Heart left ventricle (tissue), 16 donors: ENCODE results near the gene ARFGAP1. TPM values are rescaled to one million over a fixed set of nuclear protein-coding genes. Genes with fewer than 3 reads are reported as not detected.
A peak's percentile ranks its signal among the peaks of the same experiment; 100 is the strongest.
"Not testable (repeated sequence)": the region's sequence is repeated elsewhere in the genome, so short reads cannot be mapped to it uniquely, and the experiment has no call there.

Experiments
- ATAC-seq, 4 donors: fragments of 200-7000 bp; cut with Tn5 transposase; one replicate each; pipeline ENCODE4 v1.9.1; 2020 to 2022; ENCODE audit warnings: moderate library complexity in 4 of 4, mild to moderate bottlenecking in 3 of 4, moderate number of reproducible peaks in 1 of 4
- DNase-seq, 5 donors: peaks; one replicate each; pipeline ENCODE4 v3.0.0-alpha.2; 2020
- H3K27ac ChIP-seq, 12 donors: fragments of 200-600 bp; sonication (generic) in 4 of 12; one replicate each; pipeline versions ENCODE4 v1.5.0 to v1.8.0; 2016 to 2022; ENCODE audit warnings: mild to moderate bottlenecking in 2 of 12
- H3K27me3 ChIP-seq, 9 donors: fragments of 200-600 bp; sonication (generic) in 2 of 9; one replicate each; pipeline versions ENCODE4 v1.5.1 to v1.8.0; 2016 to 2022; ENCODE audit warnings: mild to moderate bottlenecking in 3 of 9
- H3K36me3 ChIP-seq, 9 donors: fragments of 200-600 bp; sonication (generic) in 2 of 9; one replicate each; pipeline versions ENCODE4 v1.5.0 to v1.8.0; 2018 to 2022; ENCODE audit warnings: mild to moderate bottlenecking in 2 of 9
- H3K4me1 ChIP-seq, 12 donors: fragments of 200-600 bp; sonication (generic) in 4 of 12; one replicate each; pipeline versions ENCODE4 v1.5.0 to v1.8.0; 2016 to 2022; ENCODE audit warnings: mild to moderate bottlenecking in 3 of 12
- H3K4me3 ChIP-seq, 12 donors: fragments of 200-600 bp; sonication (generic) in 4 of 12; one replicate each; pipeline versions ENCODE4 v1.5.0 to v1.8.0; 2017 to 2022; ENCODE audit warnings: mild to moderate bottlenecking in 9 of 12, moderate library complexity in 4 of 12
- H3K9me3 ChIP-seq, 12 donors: fragments of 200-600 bp; sonication (generic) in 4 of 12; one replicate each; pipeline versions ENCODE4 v1.5.0 to v1.8.0; 2016 to 2022; ENCODE audit warnings: mild to moderate bottlenecking in 1 of 12
- POLR2A ChIP-seq, 2 donors: fragments of 450-650 bp; IDR thresholded peaks; one replicate each; pipeline ENCODE4 v1.6.1; 2017; ENCODE audit warnings: antibody characterized with exemption in 2 of 2, mild to moderate bottlenecking in 2 of 2, moderate library complexity in 2 of 2
- WGBS, 4 donors: extraction: QIAGEN DNeasy Blood & Tissue Kit in 2 of 4; methylation state at CpG; one replicate each; pipeline versions ENCODE4 v1.1.5 to v1.1.7; 2013 to 2018; 5-methylcytosine and 5-hydroxymethylcytosine counted together
- intact Hi-C, 10 donors: fragments of 100-400 bp; cut with DNase I; formaldehyde crosslinking; loops; one replicate each; pipeline versions ENCODE4 v1.11.1 to v1.14.2; 2022
- polyA plus RNA-seq, 2 donors: library from polyadenylated mRNA; stranded (reverse); fragments of 200-250 nt; gene quantifications; one replicate each; pipeline ENCODE4 v1.2.3, GENCODE V29; 2013
- total RNA-seq, 9 donors: library from RNA; depleted of rRNA in 2 of 9; stranded (reverse); fragments of >200 nt in 2 of 9; fragmentation: NEBNext Ultra II Directional in 3 of 9; extraction: Animal tissue kit (Norgen Biotek cat#: 25700) in 3 of 9; gene quantifications; one replicate each; pipeline versions ENCODE4 v1.1.0 to v1.2.4, GENCODE V29; 2016 to 2023
- TF ChIP-seq, protein P1 (sequence below), 12 donors: fragments of 200-600 bp; sonication (generic) in 4 of 12; IDR thresholded peaks; one replicate each; pipeline versions ENCODE4 v1.5.0 to v1.8.0; 2018 to 2022; ENCODE audit warnings: antibody characterized with exemption in 12 of 12, mild to moderate bottlenecking in 5 of 12
- donor health status: ischemic (EF 13 %, LVEDD 7.1; RV severe dilation, severe dysfunction).
- donor health status: healthy with polysubstance abuse.
- donor health status: DM: no; HTN: yes; CAD: no.
- donor health status: DM: no; HTN: no; CAD: no.
- donor health status: ischemic (EF 25% LVEDD 6.9; RV normal size, moderate dysfunction).
- donor health status: ischemic (EF 25% LVEDD 5.7; RV mildly dilated, moderate dysfunction).
- donor health status: healthy.
- donor health status: DM: yes; HTN: yes; CAD: no.
- donor health status: ischemic (EF 35%, LVEDD 5.7; RV mildly dilated, moderate dysfunction).
- donor health status: nonischemic (EF 11% LVEDD 7.7; RV severe dilation, severe dysfunction).
- donor health status: DM: yes; HTN: yes; CAD: no.
- donor health status: PGD.
- donor health status: ischemic (EF 29% LVEDD 5.4; RV normal size, mild dysfunction).
- donor health status: nonischemic (EF 23%, LVEDD 6.1; RV moderate dilation, normal function).

ARFGAP1 gene
- total and polyA plus RNA-seq, 11 donors = 14.3 to 51.6 (median 29.5) TPM

DNA sequence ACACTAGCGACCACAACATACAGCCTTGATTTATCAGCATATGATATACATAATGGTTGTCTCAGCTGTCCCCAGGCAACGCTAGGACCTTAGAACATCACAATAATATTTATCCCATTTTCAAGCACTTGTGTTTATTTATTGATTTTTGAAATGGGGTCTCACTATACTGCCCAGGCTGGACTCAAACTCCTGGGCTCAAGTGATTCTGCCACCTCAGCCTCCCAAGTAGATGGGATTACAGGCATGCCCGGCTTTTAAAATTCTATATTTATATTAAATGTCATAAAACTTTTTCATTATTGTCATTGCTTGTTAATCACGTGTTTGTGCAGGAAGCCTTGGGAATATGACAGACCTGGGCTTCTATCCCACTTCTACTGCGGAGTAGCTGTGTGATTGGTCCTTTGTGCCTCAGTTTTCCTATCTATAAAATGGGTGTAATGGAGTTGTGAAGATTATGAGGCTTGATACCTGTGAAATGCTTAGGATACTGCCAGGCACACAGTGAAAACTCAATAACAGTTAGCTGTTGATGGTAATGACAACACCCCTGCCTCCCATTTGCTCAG is 30.6 kb downstream of the ARFGAP1 start:
- H3K4me1 ChIP-seq = no peaks in the 10 kb centered on the region
- TF ChIP-seq, protein P1, sequence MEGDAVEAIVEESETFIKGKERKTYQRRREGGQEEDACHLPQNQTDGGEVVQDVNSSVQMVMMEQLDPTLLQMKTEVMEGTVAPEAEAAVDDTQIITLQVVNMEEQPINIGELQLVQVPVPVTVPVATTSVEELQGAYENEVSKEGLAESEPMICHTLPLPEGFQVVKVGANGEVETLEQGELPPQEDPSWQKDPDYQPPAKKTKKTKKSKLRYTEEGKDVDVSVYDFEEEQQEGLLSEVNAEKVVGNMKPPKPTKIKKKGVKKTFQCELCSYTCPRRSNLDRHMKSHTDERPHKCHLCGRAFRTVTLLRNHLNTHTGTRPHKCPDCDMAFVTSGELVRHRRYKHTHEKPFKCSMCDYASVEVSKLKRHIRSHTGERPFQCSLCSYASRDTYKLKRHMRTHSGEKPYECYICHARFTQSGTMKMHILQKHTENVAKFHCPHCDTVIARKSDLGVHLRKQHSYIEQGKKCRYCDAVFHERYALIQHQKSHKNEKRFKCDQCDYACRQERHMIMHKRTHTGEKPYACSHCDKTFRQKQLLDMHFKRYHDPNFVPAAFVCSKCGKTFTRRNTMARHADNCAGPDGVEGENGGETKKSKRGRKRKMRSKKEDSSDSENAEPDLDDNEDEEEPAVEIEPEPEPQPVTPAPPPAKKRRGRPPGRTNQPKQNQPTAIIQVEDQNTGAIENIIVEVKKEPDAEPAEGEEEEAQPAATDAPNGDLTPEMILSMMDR (IDR thresholded peaks at IDR 0.05) = no peak
- no peak for TF ChIP-seq POLR2A (IDR thresholded peaks at IDR 0.05)
- DNase-seq = no peak
- no peak overlapping the region for H3K4me3 ChIP-seq
- 60 to 74% (median 67%) methylated on average over 5 of the region's 5 CpGs for WGBS, 4 donors
- peaks cover 0 to 20% (median 6%) of the 10 kb centered on the region in 12 donors for H3K9me3 ChIP-seq
- H3K27me3 ChIP-seq = peaks cover 6 to 58% (median 22%) of the 10 kb centered on the region in 9 donors
- intact Hi-C loops = no loop called here
- H3K36me3 ChIP-seq = no peaks in the 10 kb centered on the region
- H3K27ac ChIP-seq = no peak overlapping the region
- ATAC-seq = no peak

DNA sequence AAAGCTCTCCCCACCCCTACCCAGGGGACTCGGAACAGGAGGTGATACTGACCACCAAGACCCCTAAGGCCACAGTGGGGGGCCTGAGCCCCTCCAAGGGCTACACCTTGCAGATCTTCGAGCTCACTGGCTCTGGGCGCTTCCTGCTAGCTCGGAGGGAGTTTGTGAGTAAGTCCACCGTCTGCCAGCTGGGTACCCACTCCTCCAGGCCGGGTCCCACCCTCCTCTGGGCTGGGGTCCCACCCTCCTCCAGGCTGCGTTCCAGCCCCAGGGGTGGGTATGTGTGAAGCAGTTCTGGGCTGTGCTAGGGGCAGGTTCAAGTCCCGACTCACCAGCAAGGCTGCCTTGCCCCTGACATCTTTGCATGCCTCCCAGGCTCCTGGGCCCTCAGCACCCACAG is 32.8 kb downstream of the ARFGAP1 start:
- peaks cover 0 to 20% (median 6%) of the 10 kb centered on the region in 12 donors for H3K9me3 ChIP-seq
- no peak overlapping the region for H3K4me3 ChIP-seq
- WGBS, 4 donors = 37 to 50% (median 45%) methylated on average over 4 to 8 of the region's 8 CpGs
- peak in 2 of 5 donors; percentile 9 to 25 for DNase-seq
- ATAC-seq = no peak
- intact Hi-C loops = no loop called here
- no peaks in the 10 kb centered on the region for H3K4me1 ChIP-seq
- H3K36me3 ChIP-seq = no peaks in the 10 kb centered on the region
- H3K27ac ChIP-seq = no peak overlapping the region
- TF ChIP-seq POLR2A (IDR thresholded peaks at IDR 0.05) = no peak
- TF ChIP-seq, protein P1 (IDR thresholded peaks at IDR 0.05) = no peak
- H3K27me3 ChIP-seq = peaks cover 13 to 58% (median 31%) of the 10 kb centered on the region in 9 donors

DNA sequence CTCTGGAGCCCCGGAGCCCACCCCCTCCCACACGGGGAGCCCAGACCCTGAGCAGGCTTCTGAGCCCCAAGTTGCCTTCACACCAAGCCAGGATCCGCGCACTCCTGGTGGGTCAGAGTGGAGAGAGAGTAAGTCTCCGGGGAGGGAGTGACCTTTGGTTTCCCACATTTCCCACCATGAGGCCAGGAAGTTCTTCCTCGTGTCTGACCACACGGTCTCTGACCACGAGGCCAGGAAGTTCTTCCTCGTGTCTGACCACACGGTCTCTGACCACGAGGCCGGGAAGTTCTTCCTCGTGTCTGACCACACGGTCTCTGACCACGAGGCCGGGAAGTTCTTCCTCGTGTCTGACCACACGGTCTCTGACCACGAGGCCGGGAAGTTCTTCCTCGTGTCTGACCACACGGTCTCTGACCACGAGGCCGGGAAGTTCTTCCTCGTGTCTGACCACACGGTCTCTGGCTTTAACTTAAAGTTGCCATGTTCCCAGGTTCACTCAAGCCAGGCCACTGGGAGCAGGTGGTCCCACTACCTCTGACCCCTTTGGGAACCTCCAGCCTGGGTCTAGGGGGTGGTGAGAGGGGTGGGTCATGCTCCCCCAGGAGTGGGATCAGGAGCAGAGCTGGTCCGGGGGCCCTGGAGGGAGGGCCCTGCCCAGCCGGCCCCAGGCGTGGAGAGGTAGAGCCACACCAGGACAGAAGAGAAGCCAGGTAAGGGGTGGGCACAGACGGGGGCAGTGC is 33.5 kb downstream of the ARFGAP1 start:
- H3K9me3 ChIP-seq = peaks cover 0 to 16% (median 6%) of the 10 kb centered on the region in 12 donors
- 77 to 80% (median 79%) methylated on average over 20 to 24 of the region's 30 CpGs for WGBS, 4 donors
- peaks cover 13 to 56% (median 31%) of the 10 kb centered on the region in 9 donors for H3K27me3 ChIP-seq
- H3K4me1 ChIP-seq, ATAC-seq, H3K27ac ChIP-seq, H3K4me3 ChIP-seq, H3K36me3 ChIP-seq, intact Hi-C loops: not testable (repeated sequence)
- peak in 2 of 5 donors; percentile 10 to 20 for DNase-seq

DNA sequence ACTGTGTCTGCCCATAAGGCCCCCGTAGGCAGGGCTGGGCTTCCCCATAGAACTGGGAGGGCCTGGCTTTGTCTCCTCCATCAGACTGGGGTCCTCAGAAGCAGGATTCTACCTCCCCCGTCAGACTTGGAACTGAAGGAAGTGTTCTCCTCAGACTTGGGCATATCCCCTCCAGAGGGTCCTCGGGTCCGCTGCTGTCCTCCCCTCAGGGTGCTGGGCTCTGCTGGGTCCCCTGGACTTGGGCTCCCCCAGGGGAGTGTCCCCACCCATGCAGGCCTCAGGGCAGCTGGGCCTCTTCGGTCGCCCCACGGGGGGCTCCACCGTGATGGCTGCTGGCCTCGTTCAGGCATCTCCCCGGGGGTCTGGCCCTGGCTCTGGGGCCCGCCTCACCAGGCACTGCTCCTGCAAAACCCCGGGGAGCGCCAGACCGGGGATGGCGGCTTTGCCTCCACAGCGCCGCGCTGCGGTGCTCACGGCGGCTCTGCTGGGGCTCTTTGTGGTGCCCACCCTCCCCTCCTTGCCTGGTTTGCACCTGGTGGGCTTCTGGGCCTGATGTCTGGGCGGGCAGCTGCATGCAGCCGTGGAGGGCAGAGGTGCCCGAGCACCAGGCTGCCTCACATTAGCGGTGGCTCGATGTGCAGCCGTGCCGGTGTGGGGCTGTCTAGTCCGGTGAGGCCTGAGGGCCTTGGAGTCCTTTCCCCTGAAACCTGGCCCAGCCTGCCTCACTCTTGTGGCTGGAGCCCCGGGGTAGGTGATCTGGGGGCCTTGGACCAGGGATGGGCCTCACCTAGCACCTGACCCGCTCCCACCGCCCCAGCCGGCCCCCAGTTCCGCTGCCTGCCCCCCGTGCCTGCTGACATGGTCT is 34.3 kb downstream of the ARFGAP1 start:
- intact Hi-C loops = no loop called here
- DNase-seq (peak in 3 of 5 donors; percentile 17 to 52 (median 23)), ATAC-seq (no peak)
- Histone ChIP-seq H3K4me1 (no peaks in the 10 kb centered on the region), H3K27ac (no peak overlapping the region), H3K36me3 (no peaks in the 10 kb centered on the region), H3K9me3 (peaks cover 0 to 8% (median under 1%) of the 10 kb centered on the region in 12 donors), H3K4me3 (peak overlapping the region in 1 of 12 donors; percentile 3), H3K27me3 (peaks cover 13 to 56% (median 31%) of the 10 kb centered on the region in 9 donors)
- TF ChIP-seq, protein P1 (IDR thresholded peaks at IDR 0.05) = no peak
- no peak for TF ChIP-seq POLR2A (IDR thresholded peaks at IDR 0.05)
- 69 to 87% (median 82%) methylated on average over 14 to 35 of the region's 35 CpGs for whole genome bisulfite sequencing, 4 donors
